Upper lobe of left lung (tissue), 4 donors: ENCODE measurements around the gene BMP7.

ENCODE experiments used
- EP300 ChIP-seq, 4 donors: sonication (generic); formaldehyde crosslinking; IDR thresholded peaks; one replicate each; pipeline ENCODE4 v1.5.1; 2017; ENCODE audit warnings: antibody characterized with exemption in 4 of 4, control low read depth in 2 of 4
- POLR2A ChIP-seq, 4 donors: fragments of 450-650 bp; IDR thresholded peaks; one replicate each; pipeline ENCODE4 v1.5.1; 2016 to 2017; ENCODE audit warnings: antibody characterized with exemption in 4 of 4, mild to moderate bottlenecking in 2 of 4
- TF ChIP-seq, protein P1 (sequence below), 6 experiments: fragments of 450-650 bp in 4 of 6; fragments of 200-600 bp in 2 of 6; sonication (generic) in 2 of 6; IDR thresholded peaks; one replicate each; pipeline ENCODE4 v1.5.1; 2016 to 2019; ENCODE audit warnings: antibody characterized with exemption in 6 of 6

DNA sequence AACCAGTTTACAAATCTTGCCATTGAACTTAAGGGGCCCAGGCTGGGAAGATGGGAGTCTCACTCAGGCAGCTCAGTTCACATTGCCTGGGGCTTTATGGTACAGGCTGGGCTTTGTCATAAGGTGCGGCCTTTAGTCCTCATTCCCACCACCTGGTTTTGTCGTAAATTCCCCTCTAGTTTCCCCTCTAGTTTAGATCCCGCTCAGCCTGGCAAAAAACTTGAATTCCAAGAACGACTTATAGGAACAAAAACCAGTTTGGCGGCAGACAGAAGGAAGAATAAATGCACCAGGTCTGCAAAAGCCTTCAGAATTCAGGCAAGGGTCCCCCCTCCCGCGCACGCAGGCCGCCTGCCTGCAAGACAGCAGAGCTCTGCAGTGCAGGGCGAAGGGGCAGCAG, 4.1 kb downstream of the BMP7 start:
- TF ChIP-seq POLR2A (IDR thresholded peaks at IDR 0.05) (no peak), EP300 (IDR thresholded peaks at IDR 0.05) (no peak)
- TF ChIP-seq, protein P1, sequence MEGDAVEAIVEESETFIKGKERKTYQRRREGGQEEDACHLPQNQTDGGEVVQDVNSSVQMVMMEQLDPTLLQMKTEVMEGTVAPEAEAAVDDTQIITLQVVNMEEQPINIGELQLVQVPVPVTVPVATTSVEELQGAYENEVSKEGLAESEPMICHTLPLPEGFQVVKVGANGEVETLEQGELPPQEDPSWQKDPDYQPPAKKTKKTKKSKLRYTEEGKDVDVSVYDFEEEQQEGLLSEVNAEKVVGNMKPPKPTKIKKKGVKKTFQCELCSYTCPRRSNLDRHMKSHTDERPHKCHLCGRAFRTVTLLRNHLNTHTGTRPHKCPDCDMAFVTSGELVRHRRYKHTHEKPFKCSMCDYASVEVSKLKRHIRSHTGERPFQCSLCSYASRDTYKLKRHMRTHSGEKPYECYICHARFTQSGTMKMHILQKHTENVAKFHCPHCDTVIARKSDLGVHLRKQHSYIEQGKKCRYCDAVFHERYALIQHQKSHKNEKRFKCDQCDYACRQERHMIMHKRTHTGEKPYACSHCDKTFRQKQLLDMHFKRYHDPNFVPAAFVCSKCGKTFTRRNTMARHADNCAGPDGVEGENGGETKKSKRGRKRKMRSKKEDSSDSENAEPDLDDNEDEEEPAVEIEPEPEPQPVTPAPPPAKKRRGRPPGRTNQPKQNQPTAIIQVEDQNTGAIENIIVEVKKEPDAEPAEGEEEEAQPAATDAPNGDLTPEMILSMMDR (IDR thresholded peaks at IDR 0.05) = no peak
